A549 (cell line): ENCODE data around the gene PUM1.

Experiments used
- HOXA7 ChIP-seq: fragments of 250-450 bp; sonication (Bioruptor Pico); IDR thresholded peaks from 2 replicates; pipeline ENCODE4 v1.5.0; 2020; ENCODE audit warnings: mild to moderate bottlenecking, moderate library complexity
- MAZ ChIP-seq: fragments of 150-350 bp; IDR thresholded peaks from 2 replicates; pipeline ENCODE4 v1.6.1; 2014; ENCODE audit warnings: antibody characterized with exemption, low read depth, low read length, borderline replicate concordance
- MYC ChIP-seq: IDR thresholded peaks from 2 replicates; pipeline ENCODE4 v1.6.1; 2012; ENCODE audit warnings: mild to moderate bottlenecking, inconsistent platforms, low read length, improper control_type of control experiment, borderline replicate concordance
- NPAS2 ChIP-seq: fragments of 250-450 bp; sonication (Bioruptor Pico); IDR thresholded peaks from 2 replicates; pipeline ENCODE4 v1.8.0; 2022; ENCODE audit warnings: mild to moderate bottlenecking, moderate library complexity, borderline replicate concordance
- POLR2A ChIP-seq: IDR thresholded peaks from 2 replicates; pipeline ENCODE4 v1.6.1; 2012; ENCODE audit warnings: mild to moderate bottlenecking, low read length
- RCOR1 ChIP-seq: fragments of 150-350 bp; IDR thresholded peaks from 2 replicates; pipeline ENCODE4 v1.6.1; 2014; ENCODE audit warnings: antibody characterized with exemption, low read length, low read depth
- RFX5 ChIP-seq: fragments of 450-650 bp; IDR thresholded peaks from 2 replicates; pipeline ENCODE4 v1.7.1; 2014; ENCODE audit warnings: antibody characterized with exemption, mild to moderate bottlenecking, moderate library complexity
- SMC3 ChIP-seq: fragments of >200 bp; sonication (Bioruptor Twin); formaldehyde crosslinking; IDR thresholded peaks from 3 replicates; pipeline ENCODE4 v1.6.1; 2018; ENCODE audit warnings: inconsistent platforms
- ZFP36 ChIP-seq: fragments of 450-650 bp; IDR thresholded peaks from 2 replicates; pipeline ENCODE4 v1.6.1; 2014; ENCODE audit warnings: borderline replicate concordance; ENCODE audit not compliant: partially characterized antibody
- TF ChIP-seq, protein P1 (sequence below): fragments of >200 bp; sonication (Bioruptor Twin); formaldehyde crosslinking; IDR thresholded peaks from 3 replicates; pipeline ENCODE4 v1.5.1; 2016
- TF ChIP-seq, protein P2 (sequence below): IDR thresholded peaks from 2 replicates; pipeline ENCODE4 v1.6.1; 2012
- TF ChIP-seq, protein P3 (sequence below): fragments of 200-600 bp; sonication (generic); IDR thresholded peaks from 2 replicates; pipeline ENCODE4 v1.6.1; 2016; ENCODE audit warnings: antibody characterized with exemption, mild to moderate bottlenecking, moderate library complexity
- TF ChIP-seq, protein P4 (sequence below): IDR thresholded peaks from 2 replicates; pipeline ENCODE4 v1.6.1; 2012

DNA sequence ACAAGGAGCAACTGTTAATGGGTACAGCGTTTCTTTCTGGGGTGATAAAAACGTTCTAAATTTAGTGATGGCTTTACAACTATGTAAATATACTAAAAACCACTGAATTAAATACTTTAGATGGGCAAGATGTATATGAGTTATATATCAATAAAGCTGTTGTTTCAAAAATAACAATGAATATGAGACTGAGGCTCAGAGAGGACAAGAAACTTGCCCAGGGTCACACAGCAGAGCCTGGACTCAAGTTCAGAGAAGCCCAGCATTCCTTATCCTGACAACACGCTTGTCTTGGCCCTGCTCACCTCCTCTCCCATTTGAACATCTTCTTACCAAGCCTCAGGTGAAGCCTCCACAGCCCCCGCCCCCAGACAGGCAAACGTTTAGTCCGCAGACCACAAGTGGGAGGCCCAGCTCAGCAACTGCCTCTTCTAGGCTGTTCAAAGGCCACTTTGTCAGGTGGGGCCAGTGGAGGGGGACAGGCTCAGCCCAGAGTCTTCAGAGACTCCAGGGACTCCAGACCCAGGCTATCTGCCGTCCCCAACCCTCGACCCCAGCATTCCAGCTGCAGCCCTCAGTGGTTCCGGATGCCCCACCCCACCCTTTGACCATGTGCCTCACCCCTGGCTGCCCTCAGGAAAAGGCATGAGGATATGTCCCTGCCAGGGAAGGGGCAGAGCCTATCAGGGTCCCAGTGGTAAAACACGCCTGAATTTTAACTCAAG is 174.9 kb downstream of the PUM1 start:
- TF ChIP-seq, protein P1, sequence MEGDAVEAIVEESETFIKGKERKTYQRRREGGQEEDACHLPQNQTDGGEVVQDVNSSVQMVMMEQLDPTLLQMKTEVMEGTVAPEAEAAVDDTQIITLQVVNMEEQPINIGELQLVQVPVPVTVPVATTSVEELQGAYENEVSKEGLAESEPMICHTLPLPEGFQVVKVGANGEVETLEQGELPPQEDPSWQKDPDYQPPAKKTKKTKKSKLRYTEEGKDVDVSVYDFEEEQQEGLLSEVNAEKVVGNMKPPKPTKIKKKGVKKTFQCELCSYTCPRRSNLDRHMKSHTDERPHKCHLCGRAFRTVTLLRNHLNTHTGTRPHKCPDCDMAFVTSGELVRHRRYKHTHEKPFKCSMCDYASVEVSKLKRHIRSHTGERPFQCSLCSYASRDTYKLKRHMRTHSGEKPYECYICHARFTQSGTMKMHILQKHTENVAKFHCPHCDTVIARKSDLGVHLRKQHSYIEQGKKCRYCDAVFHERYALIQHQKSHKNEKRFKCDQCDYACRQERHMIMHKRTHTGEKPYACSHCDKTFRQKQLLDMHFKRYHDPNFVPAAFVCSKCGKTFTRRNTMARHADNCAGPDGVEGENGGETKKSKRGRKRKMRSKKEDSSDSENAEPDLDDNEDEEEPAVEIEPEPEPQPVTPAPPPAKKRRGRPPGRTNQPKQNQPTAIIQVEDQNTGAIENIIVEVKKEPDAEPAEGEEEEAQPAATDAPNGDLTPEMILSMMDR: no peak
- no peak for TF ChIP-seq RCOR1
- TF ChIP-seq ZFP36: no peak
- TF ChIP-seq RFX5: no peak
- no peak for TF ChIP-seq HOXA7
- TF ChIP-seq, protein P2, sequence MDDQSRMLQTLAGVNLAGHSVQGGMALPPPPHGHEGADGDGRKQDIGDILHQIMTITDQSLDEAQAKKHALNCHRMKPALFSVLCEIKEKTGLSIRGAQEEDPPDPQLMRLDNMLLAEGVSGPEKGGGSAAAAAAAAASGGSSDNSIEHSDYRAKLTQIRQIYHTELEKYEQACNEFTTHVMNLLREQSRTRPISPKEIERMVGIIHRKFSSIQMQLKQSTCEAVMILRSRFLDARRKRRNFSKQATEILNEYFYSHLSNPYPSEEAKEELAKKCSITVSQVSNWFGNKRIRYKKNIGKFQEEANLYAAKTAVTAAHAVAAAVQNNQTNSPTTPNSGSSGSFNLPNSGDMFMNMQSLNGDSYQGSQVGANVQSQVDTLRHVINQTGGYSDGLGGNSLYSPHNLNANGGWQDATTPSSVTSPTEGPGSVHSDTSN: no peak
- no peak for TF ChIP-seq SMC3
- TF ChIP-seq, protein P3, sequence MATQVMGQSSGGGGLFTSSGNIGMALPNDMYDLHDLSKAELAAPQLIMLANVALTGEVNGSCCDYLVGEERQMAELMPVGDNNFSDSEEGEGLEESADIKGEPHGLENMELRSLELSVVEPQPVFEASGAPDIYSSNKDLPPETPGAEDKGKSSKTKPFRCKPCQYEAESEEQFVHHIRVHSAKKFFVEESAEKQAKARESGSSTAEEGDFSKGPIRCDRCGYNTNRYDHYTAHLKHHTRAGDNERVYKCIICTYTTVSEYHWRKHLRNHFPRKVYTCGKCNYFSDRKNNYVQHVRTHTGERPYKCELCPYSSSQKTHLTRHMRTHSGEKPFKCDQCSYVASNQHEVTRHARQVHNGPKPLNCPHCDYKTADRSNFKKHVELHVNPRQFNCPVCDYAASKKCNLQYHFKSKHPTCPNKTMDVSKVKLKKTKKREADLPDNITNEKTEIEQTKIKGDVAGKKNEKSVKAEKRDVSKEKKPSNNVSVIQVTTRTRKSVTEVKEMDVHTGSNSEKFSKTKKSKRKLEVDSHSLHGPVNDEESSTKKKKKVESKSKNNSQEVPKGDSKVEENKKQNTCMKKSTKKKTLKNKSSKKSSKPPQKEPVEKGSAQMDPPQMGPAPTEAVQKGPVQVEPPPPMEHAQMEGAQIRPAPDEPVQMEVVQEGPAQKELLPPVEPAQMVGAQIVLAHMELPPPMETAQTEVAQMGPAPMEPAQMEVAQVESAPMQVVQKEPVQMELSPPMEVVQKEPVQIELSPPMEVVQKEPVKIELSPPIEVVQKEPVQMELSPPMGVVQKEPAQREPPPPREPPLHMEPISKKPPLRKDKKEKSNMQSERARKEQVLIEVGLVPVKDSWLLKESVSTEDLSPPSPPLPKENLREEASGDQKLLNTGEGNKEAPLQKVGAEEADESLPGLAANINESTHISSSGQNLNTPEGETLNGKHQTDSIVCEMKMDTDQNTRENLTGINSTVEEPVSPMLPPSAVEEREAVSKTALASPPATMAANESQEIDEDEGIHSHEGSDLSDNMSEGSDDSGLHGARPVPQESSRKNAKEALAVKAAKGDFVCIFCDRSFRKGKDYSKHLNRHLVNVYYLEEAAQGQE: no peak
- TF ChIP-seq, protein P4, sequence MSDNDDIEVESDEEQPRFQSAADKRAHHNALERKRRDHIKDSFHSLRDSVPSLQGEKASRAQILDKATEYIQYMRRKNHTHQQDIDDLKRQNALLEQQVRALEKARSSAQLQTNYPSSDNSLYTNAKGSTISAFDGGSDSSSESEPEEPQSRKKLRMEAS: no peak
- no peak for TF ChIP-seq POLR2A
- TF ChIP-seq MYC: no peak
- no peak for TF ChIP-seq NPAS2 (CRISPR knock-in tag)
- TF ChIP-seq MAZ: no peak
